K562 (cell line): ENCODE measurements around the gene PSMA4. TPM values are rescaled to one million over a fixed set of nuclear protein-coding genes. Genes with fewer than 3 reads are reported as not detected.

Source experiments
- ATAC-seq: fragments of 200-7000 bp; cut with Tn5 transposase; 3 replicates; pipeline ENCODE4 v1.9.1; 2020; ENCODE audit warnings: moderate library complexity
- BruUV-seq: library from RNA; stranded (reverse); fragments of 400-500 nt; replicated peaks from 2 replicates; lab custom pipeline; 2021; lab: Mats Ljungman, UMichigan
- CTCF ChIA-PET: fragments of 300-600 bp; formaldehyde crosslinking; extraction: SDS; loops from one replicate; lab custom pipeline; 2021; ENCODE audit warnings: low intra/inter-chr PET ratio; lab: Yijun Ruan, JAX
- POLR2A ChIA-PET: fragments of 300-600, 350-650 bp; sonication (Branson Sonifier 250); formaldehyde crosslinking; extraction: SDS; loops from one replicate; lab custom pipeline; 2021; ENCODE audit warnings: antibody characterized with exemption, inconsistent platforms; lab: Yijun Ruan, JAX
- DNase-seq, 4 experiments: peaks; one replicate each; pipeline versions ENCODE4 v3.0.0 to v3.0.0-alpha.2; 2011 to 2018; ENCODE audit warnings: low spot score in 3 of 4, mixed read lengths in 3 of 4; ENCODE audit errors: extremely low read depth in 1 of 4
- FAIRE-seq: peaks from 2 replicates; lab custom pipeline; 2011; peaks lifted over from hg19 to GRCh38; lab: Jason Lieb, UNC
- H2AFZ ChIP-seq: 2 replicates; pipeline ENCODE4 v1.6.0; 2011; ENCODE audit warnings: low read depth, low read length, control low read depth, inconsistent platforms
- H3K27ac ChIP-seq: fragments of 200-600 bp; 3 replicates; pipeline ENCODE4 v1.8.0; 2011; ENCODE audit warnings: low read depth, mild to moderate bottlenecking, control low read depth, inconsistent platforms, low read length, moderate library complexity, mixed read lengths; ENCODE audit errors: extremely low read depth
- H3K27me3 ChIP-seq, 2 experiments: fragments of 300-600 bp in 1 of 2; 2 replicates in 1 of 2; 3 replicates in 1 of 2; pipeline versions ENCODE4 v1.6.0 to v1.8.0; 2011; ENCODE audit warnings: inconsistent platforms in 2 of 2, low read length in 2 of 2, mild to moderate bottlenecking in 1 of 2, mixed read lengths in 1 of 2, moderate library complexity in 1 of 2; ENCODE audit not compliant: control insufficient read depth in 2 of 2, insufficient read depth in 2 of 2
- H3K36me3 ChIP-seq: fragments of 300-600 bp; 3 replicates; pipeline ENCODE4 v1.8.0; 2011; ENCODE audit warnings: mild to moderate bottlenecking, low read length, inconsistent platforms; ENCODE audit not compliant: control insufficient read depth, insufficient read depth
- H3K4me1 ChIP-seq, 2 experiments: fragments of 200-600 bp in 1 of 2; replicated peaks in 1 of 2; 2 replicates in 1 of 2; 3 replicates in 1 of 2; pipeline versions ENCODE4 v1.5.1 to v1.8.0; 2011; ENCODE audit warnings: inconsistent platforms in 2 of 2, low read length in 2 of 2, mild to moderate bottlenecking in 1 of 2, mixed read lengths in 1 of 2, moderate library complexity in 1 of 2; ENCODE audit not compliant: control insufficient read depth in 2 of 2, insufficient read depth in 2 of 2
- H3K4me2 ChIP-seq: 2 replicates; pipeline ENCODE4 v1.6.1; 2011; ENCODE audit warnings: low read length, control low read depth, inconsistent platforms, mixed read lengths; ENCODE audit not compliant: insufficient read depth
- H3K4me3 ChIP-seq: fragments of 200-600 bp; sonication (generic), shearing (Covaris generic); 2 replicates; pipeline ENCODE4 v1.5.1; 2016; ENCODE audit warnings: control low read depth, inconsistent platforms
- H3K79me2 ChIP-seq: fragments of 200-600 bp; 3 replicates; pipeline ENCODE4 v1.8.0; 2011; ENCODE audit warnings: low read length, inconsistent platforms; ENCODE audit not compliant: control insufficient read depth, insufficient read depth
- H3K9ac ChIP-seq, 2 experiments: 2 replicates each; pipeline versions ENCODE4 v1.6.0 to v1.6.1; 2011; ENCODE audit warnings: low read depth in 2 of 2, low read length in 2 of 2, control low read depth in 1 of 2, inconsistent platforms in 1 of 2, mild to moderate bottlenecking in 1 of 2, mixed read lengths in 1 of 2; ENCODE audit not compliant: insufficient read depth in 1 of 2
- H3K9me1 ChIP-seq: one replicate; pipeline ENCODE4 v1.6.0; 2011; ENCODE audit warnings: inconsistent platforms, mild to moderate bottlenecking, low read length, moderate library complexity; ENCODE audit not compliant: control insufficient read depth, insufficient read depth
- H3K9me3 ChIP-seq: replicated peaks from 2 replicates; pipeline ENCODE4 v1.5.1; 2011; ENCODE audit warnings: low read depth, low read length, inconsistent platforms; ENCODE audit not compliant: control insufficient read depth, insufficient read depth
- H4K20me1 ChIP-seq: replicated peaks from 2 replicates; pipeline ENCODE4 v1.6.1; 2011; ENCODE audit warnings: low read length, inconsistent platforms, mixed read lengths; ENCODE audit not compliant: control insufficient read depth, insufficient read depth
- CCNT2 ChIP-seq: IDR thresholded peaks from 2 replicates; pipeline ENCODE4 v1.6.1; 2011; ENCODE audit warnings: borderline replicate concordance, low read depth, mild to moderate bottlenecking, moderate library complexity, mixed read lengths, low read length; ENCODE audit not compliant: insufficient read length; ENCODE audit errors: extremely low read depth
- CEBPZ ChIP-seq: fragments of 150-350 bp; IDR thresholded peaks from 2 replicates; pipeline ENCODE4 v1.6.1; 2014; ENCODE audit warnings: low read depth, mild to moderate bottlenecking, low read length, borderline replicate concordance
- CTBP1 ChIP-seq: fragments of 450-650 bp; IDR thresholded peaks from 2 replicates; pipeline ENCODE4 v1.6.1; 2016; ENCODE audit warnings: borderline replicate concordance
- ERF ChIP-seq: fragments of 450-650 bp; formaldehyde crosslinking; IDR thresholded peaks from 2 replicates; pipeline ENCODE4 v1.4.0; 2020; ENCODE audit warnings: mild to moderate bottlenecking, mixed read lengths
- ETS1 ChIP-seq: conservative IDR thresholded peaks from 2 replicates; pipeline ENCODE4 v1.6.1; 2011; ENCODE audit warnings: low read depth, mild to moderate bottlenecking, low read length; ENCODE audit not compliant: control insufficient read depth
- GABPA ChIP-seq: fragments of 200-800 bp; sonication (Bioruptor generic); conservative IDR thresholded peaks from 2 replicates; pipeline ENCODE4 v1.6.1; 2016; ENCODE audit warnings: low read depth, missing genetic modification characterization, missing compliant biosample characterization
- MAZ ChIP-seq, 2 experiments: fragments of 450-650 bp in 1 of 2; sonication (generic) in 1 of 2; formaldehyde crosslinking; IDR thresholded peaks in 1 of 2; conservative IDR thresholded peaks in 1 of 2; 2 replicates each; pipeline versions ENCODE4 v1.4.0 to v1.5.0; 2020; ENCODE audit warnings: mild to moderate bottlenecking in 1 of 2, missing genetic modification reagents in 1 of 2
- NRF1 ChIP-seq, 2 experiments: fragments of 450-650 bp; IDR thresholded peaks in 1 of 2; conservative IDR thresholded peaks in 1 of 2; 2 replicates each; pipeline ENCODE4 v1.6.1; 2014; ENCODE audit warnings: mild to moderate bottlenecking in 2 of 2
- PCBP1 ChIP-seq: fragments of 200-400 bp; formaldehyde crosslinking; IDR thresholded peaks from 2 replicates; pipeline ENCODE4 v1.6.1; 2018; ENCODE audit warnings: mild to moderate bottlenecking, low read depth, low read length; ENCODE audit not compliant: poor library complexity, severe bottlenecking
- SUPT5H ChIP-seq: fragments of 450-650 bp; IDR thresholded peaks from 2 replicates; pipeline ENCODE4 v1.6.1; 2016
- WGBS: fragments of 100-300 bp; shearing (Covaris generic); methylation state at CpG from one replicate; pipeline ENCODE4 v1.1.6; 2016; ENCODE audit warnings: low coverage, mixed read lengths; ENCODE audit not compliant: insufficient coverage; ENCODE audit errors: missing lambda C conversion rate; 5-methylcytosine and 5-hydroxymethylcytosine counted together
- in situ Hi-C: fragments of 300-500 bp; cut with MboI; formaldehyde crosslinking; loops from 4 replicates; pipeline ENCODE4 v1.15.0; 2018; ENCODE audit warnings: inconsistent platforms, mixed read lengths
- intact Hi-C: fragments of 100-400 bp; cut with micrococcal nuclease; formaldehyde crosslinking; loops from 2 replicates; pipeline ENCODE4 v1.14.2; 2022
- polyA plus RNA-seq, 8 experiments: library from polyadenylated mRNA; depleted of rRNA in 4 of 8; stranded (reverse) in 5 of 8; unstranded in 3 of 8; fragments of >200 nt; fragmentation: Nextera tagmentation in 2 of 8; fragmentation: Illumina TruSeq in 1 of 8; extraction: Ambion mirVana in 2 of 8; extraction: Trizol in 1 of 8; gene quantifications; 2 replicates each; pipeline versions ENCODE4 v1.2.1 to v1.2.3, GENCODE V29; 2011 to 2014; ENCODE audit warnings: inconsistent platforms in 1 of 8, missing spikeins in 1 of 8
- total RNA-seq, 7 experiments: library from RNA; depleted of rRNA in 6 of 7; stranded (reverse); fragments of >200 nt in 6 of 7; fragmentation: Illumina TruSeq in 2 of 7; extraction: Trizol in 2 of 7; gene quantifications; 2 replicates each; pipeline versions ENCODE4 v1.2.1 to v1.2.3, GENCODE V29; 2011 to 2021; ENCODE audit warnings: low replicate concordance in 1 of 7
- TF ChIP-seq, protein P1 (sequence below), 2 experiments: IDR thresholded peaks in 1 of 2; conservative IDR thresholded peaks in 1 of 2; 2 replicates each; pipeline ENCODE4 v1.6.1; 2016; ENCODE audit warnings: low read depth in 2 of 2, mild to moderate bottlenecking in 1 of 2, missing compliant biosample characterization in 1 of 2, missing genetic modification characterization in 1 of 2, moderate library complexity in 1 of 2

PSMA4 gene
- total and polyA plus RNA-seq, 9 of the 15 experiments (the other 6 are each of a cell fraction or from before 2014, with no cell fraction given), result 304 to 1,857 (median 666) TPM

DNA sequence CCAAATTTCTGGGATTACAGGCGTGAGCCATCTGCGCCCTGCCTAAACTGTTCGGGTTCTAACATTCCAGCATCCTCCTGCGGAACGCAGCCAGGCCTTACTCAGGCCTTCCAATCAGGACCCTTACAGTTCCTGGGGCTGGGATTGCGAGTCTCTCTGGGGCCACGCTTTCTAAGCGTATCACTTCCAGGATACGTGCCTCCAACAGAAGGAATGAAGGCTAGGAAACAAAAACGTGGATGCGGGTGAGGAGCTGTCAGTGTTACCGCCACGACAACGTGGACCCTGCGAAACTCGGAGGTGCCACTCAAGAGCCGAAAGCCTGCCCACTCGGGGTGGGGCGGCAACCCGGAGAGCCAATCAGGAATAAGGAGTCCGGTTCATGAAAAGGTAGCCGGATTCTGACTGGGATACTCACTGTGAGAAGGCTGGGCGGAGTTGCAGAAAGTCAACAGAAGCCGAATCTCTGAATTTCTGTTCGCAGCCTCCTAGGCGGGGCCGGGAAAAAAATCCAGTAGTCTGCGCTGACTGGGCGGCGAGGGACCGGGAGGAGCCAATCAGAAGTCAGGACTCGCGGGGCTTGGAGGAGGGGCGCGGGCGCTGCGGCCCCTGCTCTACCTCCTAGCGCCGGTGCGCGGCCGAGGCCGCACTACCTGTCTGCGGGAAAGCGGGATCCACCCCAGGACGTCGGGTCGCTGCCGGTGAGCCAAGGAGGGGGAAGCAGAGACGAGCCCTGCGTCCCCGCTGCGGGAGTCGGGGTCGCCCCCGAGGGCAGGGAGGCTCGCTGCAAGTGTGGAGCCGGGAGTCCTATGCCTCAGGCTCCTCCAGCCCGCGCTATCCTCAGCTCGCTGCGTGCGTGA lies 33.0 kb upstream of the PSMA4 start, which contains the start of gene HYKK:
HYKK (plus strand) TSS at position 607 of the 860 bp plus-strand sequence. CDS start 5,512 bp downstream, outside the sequence.
- DNase-seq, result peak; percentile 96 to 99 (median 98)
- peak; percentile 97 for FAIRE-seq
- H2AFZ ChIP-seq, result peak within 1 kb of the TSS; percentile 98
- H3K36me3 ChIP-seq, result no peaks in the 10 kb centered on the region
- peak within 1 kb of the TSS; percentile 58 for H3K27ac ChIP-seq
- H3K4me3 ChIP-seq, result peak within 1 kb of the TSS; percentile 60
- H3K79me2 ChIP-seq, result no peaks in the 10 kb centered on the region
- CTCF ChIA-PET, result no interaction called here
- H3K4me1 ChIP-seq, result peaks cover 4 to 10% of the 10 kb centered on the region in 2 experiments; a peak in 4 of 5 replicates
- BruUV-seq, result no TSS peak
- peak; percentile 99 for ATAC-seq
- WGBS, result 2% methylated on average over 52 of the region's 63 CpGs
- H4K20me1 ChIP-seq, result no peaks in the 10 kb centered on the region
- H3K9ac ChIP-seq, result peak within 1 kb of the TSS; percentile 58 to 92
- in situ Hi-C loops, result no loop called here
- no peaks in the 10 kb centered on the region; the same call in 1 of the 2 replicates for H3K9me3 ChIP-seq
- H3K9me1 ChIP-seq, result no peaks in the 10 kb centered on the region
- H3K4me2 ChIP-seq, result peak within 1 kb of the TSS; percentile 92
- POLR2A ChIA-PET, result interaction anchor here (0.9 to 1.3 kb wide), 3 partner anchors 10 to 42 kb away, joined by 3 read pairs; no protein-coding TSS in a partner anchor
- intact Hi-C loops, result loop anchor here (5.0 kb wide), 1 partner anchor 35 kb away; the partner anchor contains the start of gene PSMA4
- no peaks in the 10 kb centered on the region for H3K27me3 ChIP-seq
- TF ChIP-seq CTBP1, result peak; percentile 86
- TF ChIP-seq CCNT2, result peak; percentile 60
- TF ChIP-seq PCBP1, result peak; percentile 54
- TF ChIP-seq CEBPZ, result no peak
- TF ChIP-seq, protein P1, sequence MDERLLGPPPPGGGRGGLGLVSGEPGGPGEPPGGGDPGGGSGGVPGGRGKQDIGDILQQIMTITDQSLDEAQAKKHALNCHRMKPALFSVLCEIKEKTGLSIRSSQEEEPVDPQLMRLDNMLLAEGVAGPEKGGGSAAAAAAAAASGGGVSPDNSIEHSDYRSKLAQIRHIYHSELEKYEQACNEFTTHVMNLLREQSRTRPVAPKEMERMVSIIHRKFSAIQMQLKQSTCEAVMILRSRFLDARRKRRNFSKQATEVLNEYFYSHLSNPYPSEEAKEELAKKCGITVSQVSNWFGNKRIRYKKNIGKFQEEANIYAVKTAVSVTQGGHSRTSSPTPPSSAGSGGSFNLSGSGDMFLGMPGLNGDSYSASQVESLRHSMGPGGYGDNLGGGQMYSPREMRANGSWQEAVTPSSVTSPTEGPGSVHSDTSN (CRISPR knock-in tag; IDR thresholded peaks at IDR 0.05; ENCODE audit: low read depth), result peak; percentile 79
- TF ChIP-seq, protein P1 (tag; conservative IDR thresholded peaks at IDR 0.05; ENCODE audit: low read depth), result peak; percentile 93
- TF ChIP-seq ERF (CRISPR knock-in tag), result 0 out of 2 replicates have a peak, but pooled peaks have one; percentile 46
- TF ChIP-seq GABPA (tag), result no peak
- TF ChIP-seq MAZ (CRISPR knock-in tag; conservative IDR thresholded peaks at IDR 0.05 in 1 of 2, IDR thresholded peaks at IDR 0.05 in 1 of 2), result peak in 1 of 2 experiments; percentile 51; a peak in 1 of 4 replicates
- peak; percentile 81 to 83 for TF ChIP-seq NRF1 (conservative IDR thresholded peaks at IDR 0.05 in 1 of 2, IDR thresholded peaks at IDR 0.05 in 1 of 2)
- TF ChIP-seq SUPT5H, result peak; percentile 57; the same call in 1 of the 2 replicates
- 0 out of 2 replicates have a peak, but pooled peaks have one; percentile 30 for TF ChIP-seq ETS1
